GM18502 (cell line): Measurements from ENCODE around the gene WDR76.
"Not testable (repeated sequence)": the region's sequence is repeated elsewhere in the genome, so short reads cannot be mapped to it uniquely, and the experiment has no call there.

ENCODE experiments used
- ATAC-seq: cut with Tn5 transposase; IDR thresholded peaks from one replicate; pipeline ENCODE4 v1.9.1; 2021; ENCODE audit warnings: mild to moderate bottlenecking; ENCODE audit not compliant: unreplicated experiment, poor library complexity

Gene WDR76

GRCh38 chr15:43826508-43827341 is at the start of gene WDR76:
Gene WDR76 (plus strand): TSS chr15:43827002. CDS start chr15:43827033, 31 bp downstream.
- peak; percentile 52 for ATAC-seq

- peak; percentile 58 for ATAC-seq
These were observed 49.4 kb upstream of the WDR76 start for GRCh38 chr15:43777267-43777914.

DNA sequence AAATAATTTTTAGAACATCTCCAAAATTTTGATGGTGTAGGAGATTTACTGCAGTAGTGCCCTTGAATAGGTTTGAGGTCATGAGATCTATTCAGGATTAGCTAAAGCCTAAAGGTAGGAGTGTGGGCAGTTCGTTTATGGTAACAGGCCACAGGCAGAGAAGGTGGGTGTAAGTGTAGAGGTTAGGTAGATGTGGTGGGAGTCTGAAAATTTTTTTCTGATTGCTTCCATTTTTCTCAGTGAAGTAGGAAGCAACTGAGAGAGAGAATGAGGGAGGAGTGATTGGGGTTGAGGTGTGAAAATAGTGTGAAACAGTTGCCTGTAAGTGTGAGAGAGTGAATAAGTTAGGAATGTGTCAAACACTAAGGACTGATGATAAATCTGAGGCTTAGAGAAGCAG is 47.8 kb upstream of the WDR76 start:
- no peak for ATAC-seq

- ATAC-seq: no peak
These were observed 37.4 kb upstream of the WDR76 start for GRCh38 chr15:43789409-43789808.

GRCh38 chr15:43791993-43792760 is 34.6 kb upstream of the WDR76 start, which contains the start of gene SERF2:
Gene SERF2 (plus strand): TSS chr15:43792320. CDS start chr15:43792377, 57 bp downstream.
- peak; percentile 91 for ATAC-seq

DNA sequence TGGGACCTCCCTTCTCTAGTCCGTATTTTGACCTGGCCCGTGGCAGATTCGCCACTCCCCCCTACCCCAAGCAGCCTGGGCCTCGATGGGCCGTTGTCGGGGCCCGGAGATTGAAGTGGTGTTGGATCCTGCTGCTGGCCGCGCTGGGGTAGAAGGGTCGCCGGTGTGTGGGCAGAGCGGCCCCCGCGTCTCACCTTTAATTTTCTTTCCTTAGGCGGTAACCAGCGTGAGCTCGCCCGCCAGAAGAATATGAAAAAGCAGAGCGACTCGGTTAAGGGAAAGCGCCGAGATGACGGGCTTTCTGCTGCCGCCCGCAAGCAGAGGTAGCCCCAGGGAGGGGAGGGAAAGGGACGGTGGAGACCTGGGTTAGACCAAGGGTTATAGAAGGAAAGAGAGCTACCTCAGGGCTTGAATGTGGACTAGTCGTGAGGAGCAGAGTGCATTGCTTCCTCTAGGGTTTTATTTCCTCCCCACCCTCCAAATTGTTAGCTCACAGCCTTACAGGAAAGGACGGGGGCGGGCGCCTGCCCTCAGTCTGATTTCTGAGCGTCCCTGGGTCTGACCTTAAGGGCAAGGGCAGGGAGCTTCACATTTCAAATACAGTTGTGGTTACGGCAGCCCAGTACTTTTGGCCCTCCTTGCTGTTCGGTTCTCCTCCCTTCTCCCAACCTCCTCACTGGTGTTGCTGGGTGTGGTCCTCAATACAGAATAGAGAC is 33.9 kb upstream of the WDR76 start:
- no peak for ATAC-seq

DNA sequence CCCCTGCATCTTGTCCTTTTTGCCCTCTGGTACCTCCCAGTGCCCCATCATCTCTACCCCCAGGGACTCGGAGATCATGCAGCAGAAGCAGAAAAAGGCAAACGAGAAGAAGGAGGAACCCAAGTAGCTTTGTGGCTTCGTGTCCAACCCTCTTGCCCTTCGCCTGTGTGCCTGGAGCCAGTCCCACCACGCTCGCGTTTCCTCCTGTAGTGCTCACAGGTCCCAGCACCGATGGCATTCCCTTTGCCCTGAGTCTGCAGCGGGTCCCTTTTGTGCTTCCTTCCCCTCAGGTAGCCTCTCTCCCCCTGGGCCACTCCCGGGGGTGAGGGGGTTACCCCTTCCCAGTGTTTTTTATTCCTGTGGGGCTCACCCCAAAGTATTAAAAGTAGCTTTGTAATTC is 33.2 kb upstream of the WDR76 start:
- no peak for ATAC-seq

- no peak for ATAC-seq
These were observed 32.3 kb upstream of the WDR76 start for GRCh38 chr15:43794269-43795037.

DNA sequence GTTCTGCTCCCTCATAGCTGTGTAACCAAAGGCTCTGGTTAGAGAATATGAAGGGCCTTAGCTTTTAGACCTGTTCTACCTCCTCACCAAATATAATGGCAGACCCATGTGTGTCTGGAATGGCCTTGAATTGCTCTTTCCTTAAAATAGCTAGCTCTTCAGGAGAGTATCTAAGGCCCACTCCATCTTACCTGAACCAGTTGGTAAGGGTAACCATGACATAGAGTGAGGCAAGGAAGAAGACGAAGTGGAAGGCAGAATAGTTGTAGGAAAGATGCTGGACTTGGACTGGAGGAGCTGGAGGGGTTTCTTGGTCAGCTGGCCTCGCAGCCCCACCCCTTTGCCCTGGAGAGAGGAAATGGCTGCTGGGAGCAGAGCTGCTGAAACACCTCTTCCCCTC is 31.6 kb upstream of the WDR76 start:
- no peak for ATAC-seq

- ATAC-seq: no peak
These were observed 30.8 kb upstream of the WDR76 start for GRCh38 chr15:43795997-43796396.

GRCh38 chr15:43796566-43796965 is 30.2 kb upstream of the WDR76 start:
- ATAC-seq: no peak

DNA sequence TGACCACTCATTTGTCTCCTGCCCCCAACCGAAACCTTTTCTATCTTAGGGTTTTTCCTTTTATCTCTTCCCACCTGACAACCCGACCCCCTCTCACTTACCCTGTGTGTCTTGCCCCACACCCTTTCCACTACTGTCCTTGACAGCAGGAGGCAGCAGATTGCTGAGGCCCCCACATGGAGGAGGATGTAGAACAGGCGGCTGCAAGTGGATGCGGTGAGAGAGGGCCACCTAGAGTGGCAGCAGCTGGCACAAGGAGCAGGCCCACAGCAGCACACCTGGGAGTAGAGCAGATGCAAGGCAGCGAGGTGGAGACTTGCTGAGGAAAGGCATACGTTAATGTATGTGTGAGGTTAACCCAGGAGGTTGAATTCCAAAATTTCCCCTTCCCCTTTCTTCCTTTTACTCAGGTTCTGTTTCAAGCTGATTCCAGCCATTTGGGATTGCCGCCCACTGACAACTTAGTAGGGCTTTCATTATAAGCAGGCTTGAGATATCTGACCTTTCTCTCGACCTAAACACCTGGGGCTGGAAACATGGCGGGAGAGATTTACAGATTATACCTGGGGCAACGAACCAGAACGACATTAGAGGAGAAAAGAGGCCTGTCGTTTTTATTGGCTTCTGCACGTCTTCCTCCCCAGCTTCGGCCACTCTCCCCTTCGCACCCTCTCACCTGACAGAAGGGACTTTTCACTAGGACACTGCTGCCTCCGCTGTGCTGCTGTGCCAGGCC is 27.4 kb upstream of the WDR76 start:
- ATAC-seq: no peak

DNA sequence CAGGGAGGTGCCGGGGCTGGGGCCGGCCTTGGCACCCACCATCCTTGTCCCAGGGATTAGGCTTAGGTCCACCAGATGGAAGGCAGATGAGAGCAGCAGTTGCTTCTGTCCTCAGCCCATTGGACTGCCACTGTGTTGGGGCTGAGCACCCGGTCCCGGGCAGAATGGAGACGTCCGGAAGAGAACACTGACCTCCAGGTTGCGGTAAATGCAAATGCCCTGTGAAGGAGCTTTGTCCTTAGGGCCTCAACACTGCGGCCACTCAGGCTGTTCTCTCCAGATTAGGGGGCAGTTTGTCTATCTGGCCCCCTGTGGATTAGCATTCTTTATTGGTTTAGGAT is 26.9 kb upstream of the WDR76 start, which contains the start of gene SERINC4:
Gene SERINC4 (minus strand): TSS at position 276 of the 341 bp plus-strand sequence. CDS start 234 bp downstream, at position 42.
- no peak for ATAC-seq

- ATAC-seq: peak; percentile 93
These were observed 26.3 kb upstream of the WDR76 start, which contains the start of gene HYPK for GRCh38 chr15:43800286-43801141. Gene HYPK (plus strand): TSS chr15:43800599. CDS start chr15:43800623, 24 bp downstream.

DNA sequence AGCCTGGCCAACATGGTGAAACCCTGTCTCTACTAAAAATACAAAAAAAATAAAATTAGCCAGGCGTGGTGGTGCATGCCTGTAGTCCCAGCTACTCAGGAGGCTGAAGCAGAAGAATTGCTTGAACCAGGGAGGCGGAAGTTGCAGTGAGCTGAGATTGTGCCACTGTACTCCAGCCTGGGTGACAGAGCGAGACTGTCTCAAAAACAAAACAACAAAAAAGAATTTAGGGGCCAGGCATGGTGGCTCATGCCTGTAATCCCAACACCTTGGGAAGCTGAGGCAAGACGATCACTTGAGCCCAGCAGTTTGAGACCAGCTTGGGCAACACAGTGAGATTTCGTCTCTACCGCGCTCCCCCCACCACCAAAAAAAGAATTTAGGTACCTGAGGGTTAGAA is 24.1 kb upstream of the WDR76 start:
- ATAC-seq: not testable (repeated sequence)

GRCh38 chr15:43808435-43808950 is 18.3 kb upstream of the WDR76 start:
- no peak for ATAC-seq

GRCh38 chr15:43808960-43809678 is 17.7 kb upstream of the WDR76 start:
- peak; percentile 72 for ATAC-seq
